GM23338 (cell line): ENCODE results near the gene PPP6R3.

Experiments
- CREB1 ChIP-seq: fragments of 250-450 bp; sonication (Bioruptor Pico); IDR thresholded peaks from 2 replicates; pipeline ENCODE4 v1.5.0; 2020; ENCODE audit warnings: low read depth, mild to moderate bottlenecking, moderate library complexity
- CTCF ChIP-seq, 2 experiments: fragments of 200-600 bp in 1 of 2; sonication (generic) in 1 of 2; conservative IDR thresholded peaks; 2 replicates each; pipeline versions ENCODE4 v1.5.1 to v1.6.1; 2016 to 2017; ENCODE audit warnings: antibody characterized with exemption in 2 of 2, low read depth in 2 of 2, mild to moderate bottlenecking in 2 of 2, moderate library complexity in 1 of 2
- ETS1 ChIP-seq: IDR thresholded peaks from 2 replicates; pipeline ENCODE4 v1.6.1; 2016; ENCODE audit warnings: antibody characterized with exemption
- EZH2 ChIP-seq: fragments of 200-600 bp; sonication (generic); IDR thresholded peaks from one replicate; pipeline ENCODE4 v1.8.0; 2017; ENCODE audit warnings: antibody characterized with exemption, mild to moderate bottlenecking, low read depth; ENCODE audit not compliant: unreplicated experiment
- EZH2phosphoT487 ChIP-seq: fragments of 200-600 bp; sonication (generic); IDR thresholded peaks from one replicate; pipeline ENCODE4 v1.8.1; 2018; ENCODE audit warnings: antibody characterized with exemption; ENCODE audit not compliant: unreplicated experiment
- JUNB ChIP-seq: IDR thresholded peaks from one replicate; pipeline ENCODE4 v1.6.1; 2016; ENCODE audit warnings: antibody characterized with exemption; ENCODE audit not compliant: unreplicated experiment
- NANOG ChIP-seq: IDR thresholded peaks from 2 replicates; pipeline ENCODE4 v1.6.1; 2016; ENCODE audit warnings: antibody characterized with exemption, borderline replicate concordance
- POLR2AphosphoS5 ChIP-seq: IDR thresholded peaks from 2 replicates; pipeline ENCODE4 v1.6.1; 2016; ENCODE audit warnings: antibody characterized with exemption, low read depth
- REST ChIP-seq: IDR thresholded peaks from one replicate; pipeline ENCODE4 v1.6.1; 2018; ENCODE audit warnings: antibody characterized with exemption; ENCODE audit not compliant: unreplicated experiment
- STAT1 ChIP-seq: IDR thresholded peaks from one replicate; pipeline ENCODE4 v1.6.1; 2016; ENCODE audit warnings: antibody characterized with exemption; ENCODE audit not compliant: unreplicated experiment
- ZNF114 ChIP-seq: fragments of 250-450 bp; sonication (Bioruptor Pico); IDR thresholded peaks from 2 replicates; pipeline ENCODE4 v1.5.0; 2020; ENCODE audit warnings: mild to moderate bottlenecking, moderate library complexity
- ZNF331 ChIP-seq: fragments of 250-450 bp; sonication (Bioruptor Pico); IDR thresholded peaks from 2 replicates; pipeline ENCODE4 v1.5.0; 2020; ENCODE audit warnings: low read depth, mild to moderate bottlenecking, moderate library complexity
- TF ChIP-seq, protein P1 (sequence below): fragments of 250-450 bp; sonication (Bioruptor Pico); IDR thresholded peaks from 2 replicates; pipeline ENCODE4 v1.5.0; 2020; ENCODE audit warnings: mild to moderate bottlenecking, moderate library complexity

GRCh38 chr11:68598816-68599653 is 138.5 kb downstream of the PPP6R3 start:
- TF ChIP-seq CTCF (conservative IDR thresholded peaks at IDR 0.05; ENCODE audit: low read depth in 2 of 2) (no peak), REST (no peak), POLR2AphosphoS5 (no peak), EZH2 (no peak), EZH2phosphoT487 (no peak), CREB1 (no peak), ETS1 (no peak), ZNF331 (CRISPR knock-in tag) (no peak), JUNB (no peak), NANOG (no peak), STAT1 (no peak), ZNF114 (CRISPR knock-in tag) (no peak)
- TF ChIP-seq, protein P1, sequence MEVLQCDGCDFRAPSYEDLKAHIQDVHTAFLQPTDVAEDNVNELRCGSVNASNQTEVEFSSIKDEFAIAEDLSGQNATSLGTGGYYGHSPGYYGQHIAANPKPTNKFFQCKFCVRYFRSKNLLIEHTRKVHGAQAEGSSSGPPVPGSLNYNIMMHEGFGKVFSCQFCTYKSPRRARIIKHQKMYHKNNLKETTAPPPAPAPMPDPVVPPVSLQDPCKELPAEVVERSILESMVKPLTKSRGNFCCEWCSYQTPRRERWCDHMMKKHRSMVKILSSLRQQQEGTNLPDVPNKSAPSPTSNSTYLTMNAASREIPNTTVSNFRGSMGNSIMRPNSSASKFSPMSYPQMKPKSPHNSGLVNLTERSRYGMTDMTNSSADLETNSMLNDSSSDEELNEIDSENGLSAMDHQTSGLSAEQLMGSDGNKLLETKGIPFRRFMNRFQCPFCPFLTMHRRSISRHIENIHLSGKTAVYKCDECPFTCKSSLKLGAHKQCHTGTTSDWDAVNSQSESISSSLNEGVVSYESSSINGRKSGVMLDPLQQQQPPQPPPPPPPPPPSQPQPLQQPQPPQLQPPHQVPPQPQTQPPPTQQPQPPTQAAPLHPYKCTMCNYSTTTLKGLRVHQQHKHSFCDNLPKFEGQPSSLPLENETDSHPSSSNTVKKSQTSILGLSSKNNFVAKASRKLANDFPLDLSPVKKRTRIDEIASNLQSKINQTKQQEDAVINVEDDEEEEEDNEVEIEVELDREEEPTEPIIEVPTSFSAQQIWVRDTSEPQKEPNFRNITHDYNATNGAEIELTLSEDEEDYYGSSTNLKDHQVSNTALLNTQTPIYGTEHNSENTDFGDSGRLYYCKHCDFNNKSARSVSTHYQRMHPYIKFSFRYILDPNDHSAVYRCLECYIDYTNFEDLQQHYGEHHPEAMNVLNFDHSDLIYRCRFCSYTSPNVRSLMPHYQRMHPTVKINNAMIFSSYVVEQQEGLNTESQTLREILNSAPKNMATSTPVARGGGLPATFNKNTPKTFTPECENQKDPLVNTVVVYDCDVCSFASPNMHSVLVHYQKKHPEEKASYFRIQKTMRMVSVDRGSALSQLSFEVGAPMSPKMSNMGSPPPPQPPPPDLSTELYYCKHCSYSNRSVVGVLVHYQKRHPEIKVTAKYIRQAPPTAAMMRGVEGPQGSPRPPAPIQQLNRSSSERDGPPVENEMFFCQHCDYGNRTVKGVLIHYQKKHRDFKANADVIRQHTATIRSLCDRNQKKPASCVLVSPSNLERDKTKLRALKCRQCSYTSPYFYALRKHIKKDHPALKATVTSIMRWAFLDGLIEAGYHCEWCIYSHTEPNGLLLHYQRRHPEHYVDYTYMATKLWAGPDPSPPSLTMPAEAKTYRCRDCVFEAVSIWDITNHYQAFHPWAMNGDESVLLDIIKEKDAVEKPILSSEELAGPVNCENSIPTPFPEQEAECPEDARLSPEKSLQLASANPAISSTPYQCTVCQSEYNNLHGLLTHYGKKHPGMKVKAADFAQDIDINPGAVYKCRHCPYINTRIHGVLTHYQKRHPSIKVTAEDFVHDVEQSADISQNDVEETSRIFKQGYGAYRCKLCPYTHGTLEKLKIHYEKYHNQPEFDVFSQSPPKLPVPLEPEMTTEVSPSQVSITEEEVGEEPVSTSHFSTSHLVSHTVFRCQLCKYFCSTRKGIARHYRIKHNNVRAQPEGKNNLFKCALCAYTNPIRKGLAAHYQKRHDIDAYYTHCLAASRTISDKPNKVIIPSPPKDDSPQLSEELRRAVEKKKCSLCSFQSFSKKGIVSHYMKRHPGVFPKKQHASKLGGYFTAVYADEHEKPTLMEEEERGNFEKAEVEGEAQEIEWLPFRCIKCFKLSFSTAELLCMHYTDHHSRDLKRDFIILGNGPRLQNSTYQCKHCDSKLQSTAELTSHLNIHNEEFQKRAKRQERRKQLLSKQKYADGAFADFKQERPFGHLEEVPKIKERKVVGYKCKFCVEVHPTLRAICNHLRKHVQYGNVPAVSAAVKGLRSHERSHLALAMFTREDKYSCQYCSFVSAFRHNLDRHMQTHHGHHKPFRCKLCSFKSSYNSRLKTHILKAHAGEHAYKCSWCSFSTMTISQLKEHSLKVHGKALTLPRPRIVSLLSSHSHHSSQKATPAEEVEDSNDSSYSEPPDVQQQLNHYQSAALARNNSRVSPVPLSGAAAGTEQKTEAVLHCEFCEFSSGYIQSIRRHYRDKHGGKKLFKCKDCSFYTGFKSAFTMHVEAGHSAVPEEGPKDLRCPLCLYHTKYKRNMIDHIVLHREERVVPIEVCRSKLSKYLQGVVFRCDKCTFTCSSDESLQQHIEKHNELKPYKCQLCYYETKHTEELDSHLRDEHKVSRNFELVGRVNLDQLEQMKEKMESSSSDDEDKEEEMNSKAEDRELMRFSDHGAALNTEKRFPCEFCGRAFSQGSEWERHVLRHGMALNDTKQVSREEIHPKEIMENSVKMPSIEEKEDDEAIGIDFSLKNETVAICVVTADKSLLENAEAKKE (CRISPR knock-in tag), result no peak
